Ishikawa (cell line): ENCODE measurements around the gene ZNF557.

Source experiments
- FOXM1 ChIP-seq: IDR thresholded peaks from 2 replicates; pipeline ENCODE4 v1.6.1; 2012; ENCODE audit warnings: low read depth, borderline replicate concordance
- TF ChIP-seq, protein P1 (sequence below): IDR thresholded peaks from 2 replicates; pipeline ENCODE4 v1.6.1; 2012; ENCODE audit warnings: low read depth, mild to moderate bottlenecking

DNA sequence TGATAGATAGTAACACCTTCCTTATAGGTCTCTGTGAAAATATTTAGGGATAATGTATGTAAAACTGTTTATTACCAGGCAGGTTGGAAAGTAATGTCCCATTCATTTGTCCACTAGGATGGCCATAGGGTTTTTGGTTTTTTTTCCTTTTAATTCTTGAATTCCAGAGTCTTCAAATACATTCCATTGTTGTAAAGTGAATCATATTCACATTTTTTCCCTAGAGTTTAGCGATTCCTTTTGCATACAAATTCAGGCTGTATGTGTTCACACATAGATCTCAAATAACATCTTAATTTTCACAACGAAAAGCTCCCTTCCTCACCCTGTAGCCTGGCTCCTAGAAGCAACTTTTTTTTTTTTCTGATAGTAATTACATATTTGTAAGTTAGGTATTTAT lies 1.8 kb upstream of the ZNF557 start:
- TF ChIP-seq, protein P1, sequence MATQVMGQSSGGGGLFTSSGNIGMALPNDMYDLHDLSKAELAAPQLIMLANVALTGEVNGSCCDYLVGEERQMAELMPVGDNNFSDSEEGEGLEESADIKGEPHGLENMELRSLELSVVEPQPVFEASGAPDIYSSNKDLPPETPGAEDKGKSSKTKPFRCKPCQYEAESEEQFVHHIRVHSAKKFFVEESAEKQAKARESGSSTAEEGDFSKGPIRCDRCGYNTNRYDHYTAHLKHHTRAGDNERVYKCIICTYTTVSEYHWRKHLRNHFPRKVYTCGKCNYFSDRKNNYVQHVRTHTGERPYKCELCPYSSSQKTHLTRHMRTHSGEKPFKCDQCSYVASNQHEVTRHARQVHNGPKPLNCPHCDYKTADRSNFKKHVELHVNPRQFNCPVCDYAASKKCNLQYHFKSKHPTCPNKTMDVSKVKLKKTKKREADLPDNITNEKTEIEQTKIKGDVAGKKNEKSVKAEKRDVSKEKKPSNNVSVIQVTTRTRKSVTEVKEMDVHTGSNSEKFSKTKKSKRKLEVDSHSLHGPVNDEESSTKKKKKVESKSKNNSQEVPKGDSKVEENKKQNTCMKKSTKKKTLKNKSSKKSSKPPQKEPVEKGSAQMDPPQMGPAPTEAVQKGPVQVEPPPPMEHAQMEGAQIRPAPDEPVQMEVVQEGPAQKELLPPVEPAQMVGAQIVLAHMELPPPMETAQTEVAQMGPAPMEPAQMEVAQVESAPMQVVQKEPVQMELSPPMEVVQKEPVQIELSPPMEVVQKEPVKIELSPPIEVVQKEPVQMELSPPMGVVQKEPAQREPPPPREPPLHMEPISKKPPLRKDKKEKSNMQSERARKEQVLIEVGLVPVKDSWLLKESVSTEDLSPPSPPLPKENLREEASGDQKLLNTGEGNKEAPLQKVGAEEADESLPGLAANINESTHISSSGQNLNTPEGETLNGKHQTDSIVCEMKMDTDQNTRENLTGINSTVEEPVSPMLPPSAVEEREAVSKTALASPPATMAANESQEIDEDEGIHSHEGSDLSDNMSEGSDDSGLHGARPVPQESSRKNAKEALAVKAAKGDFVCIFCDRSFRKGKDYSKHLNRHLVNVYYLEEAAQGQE = no peak
- TF ChIP-seq FOXM1 = no peak
